A204.1 (cell line): ENCODE data around the gene ENAH.

Experiments
- FAIRE-seq: peaks from 2 replicates; lab custom pipeline; 2012; peaks lifted over from hg19 to GRCh38; lab: Jason Lieb, UNC

Gene ENAH

GRCh38 chr1:225451340-225451739 is 201.6 kb downstream of the ENAH start:
- no peak for FAIRE-seq

- FAIRE-seq, result no peak
These were observed 202.3 kb downstream of the ENAH start for GRCh38 chr1:225450491-225451191.

- no peak for FAIRE-seq
These were observed 203.1 kb downstream of the ENAH start for GRCh38 chr1:225449774-225450173.

DNA sequence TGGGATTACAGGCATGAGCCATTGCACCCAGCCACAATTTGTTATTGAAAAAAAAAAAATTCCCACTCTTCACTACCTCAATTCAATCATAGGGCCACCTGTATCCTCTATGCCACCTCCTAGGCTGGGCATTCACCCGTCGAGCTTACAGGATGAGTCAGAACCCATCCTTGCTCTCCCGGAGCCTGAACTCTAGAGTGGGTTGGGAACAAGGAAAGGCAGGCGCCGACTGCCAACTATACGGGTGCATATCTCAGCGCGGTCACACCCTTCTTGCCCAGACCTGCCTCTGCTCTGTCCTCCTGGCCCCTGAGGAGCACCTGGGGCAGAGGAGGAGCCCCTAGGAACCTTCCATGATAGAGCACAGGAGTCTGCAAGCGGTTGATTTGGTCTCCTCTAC is 203.7 kb downstream of the ENAH start:
- no peak for FAIRE-seq

DNA sequence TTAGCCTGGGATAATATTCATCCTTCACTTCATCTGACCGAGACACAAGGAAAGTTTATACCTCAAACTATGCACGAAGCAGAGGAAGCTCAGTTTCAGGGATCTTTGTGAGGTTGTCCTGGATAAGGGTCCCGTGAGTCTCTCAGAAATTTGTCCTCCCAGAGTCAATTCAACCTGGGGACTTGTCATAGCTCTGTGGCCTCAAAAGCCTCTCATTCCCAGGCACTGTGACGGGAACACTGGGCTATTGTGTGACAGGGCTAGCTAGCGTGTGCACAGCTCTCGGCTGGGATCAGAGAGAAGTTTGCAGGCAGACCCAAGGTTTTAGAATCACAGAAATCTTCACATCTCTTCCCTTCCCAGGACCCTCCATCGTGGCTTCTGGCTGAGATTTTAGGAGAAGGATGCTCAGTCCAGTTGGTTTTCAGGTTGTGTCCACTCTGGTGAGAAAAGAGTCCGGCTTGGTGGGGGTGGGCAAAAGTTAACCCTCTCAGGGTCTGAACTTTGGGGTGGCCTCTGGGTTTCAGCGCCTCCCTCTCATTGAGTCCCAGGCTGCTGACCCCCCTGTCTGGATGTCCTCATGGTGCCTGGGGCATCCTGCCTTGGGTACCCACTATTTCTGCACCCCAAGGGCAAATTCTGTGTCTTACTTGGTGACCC is 204.6 kb downstream of the ENAH start:
- FAIRE-seq, result no peak

GRCh38 chr1:225447650-225448089 is 205.3 kb downstream of the ENAH start:
- FAIRE-seq, result no peak

DNA sequence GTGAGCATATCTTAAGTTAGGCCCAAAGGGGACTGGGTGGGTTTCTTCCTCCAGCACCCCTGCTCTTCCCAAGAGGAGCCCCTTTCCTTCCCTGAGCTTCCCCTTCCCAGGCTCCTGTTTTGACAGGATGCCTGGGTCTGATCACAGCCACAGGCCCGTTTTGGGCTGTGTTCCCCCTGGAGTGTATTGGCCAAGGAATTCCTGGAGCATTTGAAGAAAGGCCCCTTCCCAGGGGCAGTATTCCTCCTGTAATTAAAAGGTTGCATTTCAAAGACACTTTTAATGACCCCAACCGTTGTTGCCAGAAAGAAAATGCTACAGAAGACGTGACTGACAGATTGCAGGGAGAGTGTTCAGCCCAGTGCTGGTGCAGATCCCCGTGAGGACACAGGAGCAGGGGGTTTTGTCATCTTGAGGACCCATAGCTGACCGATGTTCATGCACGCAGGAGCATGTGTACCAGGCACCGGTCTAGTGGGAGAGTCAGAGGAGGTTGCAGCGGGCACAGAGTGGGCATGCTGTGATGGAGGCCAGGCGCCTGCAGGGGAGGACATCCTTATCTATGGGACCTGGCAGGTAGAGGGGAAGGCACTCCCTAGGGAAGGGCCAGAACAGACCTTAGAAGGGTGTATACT is 205.8 kb downstream of the ENAH start:
- no peak for FAIRE-seq

GRCh38 chr1:225446595-225446960 is 206.3 kb downstream of the ENAH start:
- FAIRE-seq, result no peak

DNA sequence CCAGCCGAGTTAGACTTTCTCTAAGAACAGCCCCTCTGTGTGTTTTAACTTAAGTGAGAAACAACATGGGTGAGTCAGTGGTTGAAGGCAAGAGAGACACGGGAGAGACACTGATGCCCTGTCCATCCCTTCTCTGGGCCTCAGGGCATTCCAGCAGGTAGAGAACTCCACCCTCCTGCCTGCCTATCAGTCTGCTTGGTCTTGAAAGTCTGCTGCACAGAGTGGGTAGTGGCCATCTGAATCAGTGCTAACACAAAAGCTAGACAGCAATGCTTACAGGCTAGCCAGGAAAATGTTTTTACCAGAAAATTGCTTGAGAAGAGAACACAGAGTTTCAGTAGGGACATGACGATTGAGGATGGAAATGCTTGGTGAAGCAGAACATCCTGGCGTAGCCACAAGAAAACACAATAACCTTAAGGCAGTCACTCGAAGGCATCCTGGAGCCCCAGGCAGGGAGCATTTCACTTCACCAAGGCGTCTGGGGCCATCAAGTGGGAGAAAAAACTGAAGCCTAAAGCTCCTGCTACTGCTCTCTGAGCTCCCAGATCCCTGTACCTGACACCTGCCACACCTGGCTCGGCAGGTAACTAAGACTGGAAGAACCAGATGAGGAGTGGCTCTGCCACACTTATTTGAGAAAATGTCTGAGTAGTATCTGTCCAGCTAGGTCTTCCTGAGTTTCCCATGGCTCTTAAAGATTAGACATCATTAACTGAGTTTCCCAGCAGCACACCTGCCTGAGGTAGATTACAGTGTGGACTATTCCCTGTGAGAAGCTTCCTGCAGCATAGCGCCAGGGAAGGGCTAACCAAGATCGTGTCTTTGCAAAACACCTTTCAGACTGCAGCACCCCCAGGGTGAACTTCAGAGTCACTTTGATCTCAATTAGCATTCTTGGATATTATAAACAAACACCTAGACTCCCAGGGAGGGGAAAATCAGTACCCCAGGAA is 207.0 kb downstream of the ENAH start:
- FAIRE-seq, result no peak

- no peak for FAIRE-seq
These were observed 210.8 kb downstream of the ENAH start for GRCh38 chr1:225442123-225442505.

DNA sequence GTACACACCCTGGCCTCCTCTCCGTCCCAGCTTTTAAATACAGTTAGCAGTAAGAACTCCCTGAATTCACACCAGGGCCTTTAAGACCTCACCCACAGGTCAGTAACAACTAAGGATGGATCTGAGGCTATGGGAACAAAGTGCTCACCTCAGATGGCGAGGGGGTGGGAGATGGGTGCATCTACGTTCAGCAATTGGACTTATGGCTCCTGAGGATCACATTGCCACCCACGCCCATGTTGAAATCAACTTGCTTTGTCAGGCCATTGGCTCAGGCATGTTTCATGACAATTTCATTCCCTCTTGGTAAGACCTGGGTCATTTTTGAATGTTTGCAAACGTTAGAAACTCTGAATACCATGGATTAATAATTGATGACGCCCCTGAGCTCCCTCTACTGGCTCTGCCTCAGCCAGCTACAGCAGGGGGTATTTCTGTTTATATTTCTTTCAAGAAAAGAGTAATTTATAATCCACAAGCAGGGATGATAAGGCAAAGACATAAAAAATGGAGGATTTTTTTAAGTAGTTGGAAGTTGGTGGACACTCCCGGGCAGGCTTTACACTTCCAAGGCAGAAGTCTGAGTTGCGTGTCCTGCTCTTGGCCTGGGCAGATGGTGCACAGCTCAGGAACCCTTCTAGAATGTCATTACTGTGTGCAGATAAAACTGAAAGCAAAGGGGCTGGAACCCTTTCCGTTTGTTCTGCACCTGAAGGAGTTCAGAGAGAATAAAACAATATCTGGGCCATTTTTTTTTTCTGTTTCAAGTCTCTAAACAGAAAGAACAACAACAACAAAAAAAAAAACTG is 211.4 kb downstream of the ENAH start:
- no peak for FAIRE-seq

- FAIRE-seq, result no peak
These were observed 212.3 kb downstream of the ENAH start for GRCh38 chr1:225440380-225441221.

GRCh38 chr1:225437710-225438437 is 215.0 kb downstream of the ENAH start:
- no peak for FAIRE-seq
